OCI-LY3 (cell line): ENCODE data around the gene E2F1.

Experiments used
- H2AFZ ChIP-seq: fragments of 200-600, 300-600 bp; shearing (Covaris generic); 2 replicates; pipeline ENCODE4 v1.6.0; 2014; ENCODE audit warnings: antibody characterized with exemption, low read depth, low read length
- H3K27ac ChIP-seq: fragments of 200-600, 300-600 bp; sonication (generic); 2 replicates; pipeline ENCODE4 v1.5.1; 2014; ENCODE audit warnings: mild to moderate bottlenecking, low read length, moderate library complexity, mixed read lengths
- H3K27me3 ChIP-seq: fragments of 200-600, 300-600 bp; sonication (generic); 2 replicates; pipeline ENCODE4 v1.6.1; 2014; ENCODE audit warnings: low read depth, low read length, mixed read lengths
- H3K36me3 ChIP-seq: fragments of 200-600, 300-600 bp; sonication (generic); replicated peaks from 2 replicates; pipeline ENCODE3; 2014; ENCODE audit warnings: low read depth, low read length, mixed read lengths
- H3K4me1 ChIP-seq: fragments of 300-600, 200-600 bp; sonication (generic); 2 replicates; pipeline ENCODE4 v1.6.1; 2014; ENCODE audit warnings: low read length, mixed read lengths
- H3K4me2 ChIP-seq: fragments of 200-600, 300-600 bp; sonication (generic); 2 replicates; pipeline ENCODE4 v1.6.1; 2014; ENCODE audit warnings: low read length, mixed read lengths
- H3K4me3 ChIP-seq: fragments of 300-600, 200-600 bp; sonication (generic); 2 replicates; pipeline ENCODE4 v1.5.1; 2014; ENCODE audit warnings: antibody characterized with exemption, mild to moderate bottlenecking, low read length, moderate library complexity
- H3K79me2 ChIP-seq: fragments of 300-600, 200-600 bp; shearing (Covaris generic); 2 replicates; pipeline ENCODE4 v1.6.1; 2014; ENCODE audit warnings: mild to moderate bottlenecking, low read length, mixed read lengths
- H3K9ac ChIP-seq: fragments of 300-600, 200-600 bp; shearing (Covaris generic); 2 replicates; pipeline ENCODE4 v1.6.0; 2014; ENCODE audit warnings: mild to moderate bottlenecking, low read length, moderate library complexity
- H3K9me3 ChIP-seq: fragments of 200-600, 300-600 bp; shearing (Covaris generic); 2 replicates; pipeline ENCODE4 v1.6.1; 2014; ENCODE audit warnings: low read length, mixed read lengths; ENCODE audit not compliant: insufficient read depth
- H4K20me1 ChIP-seq: fragments of 200-600, 300-600 bp; sonication (generic); 2 replicates; pipeline ENCODE4 v1.6.1; 2016; ENCODE audit warnings: low read length, mixed read lengths; ENCODE audit not compliant: insufficient read depth
- CTCF ChIP-seq: fragments of 200-600, 300-600 bp; sonication (generic); IDR thresholded peaks from 2 replicates; pipeline ENCODE4 v1.5.1; 2014; ENCODE audit warnings: antibody characterized with exemption, low read length, low read depth
- EZH2phosphoT487 ChIP-seq: fragments of 200-600 bp; shearing (Covaris generic); IDR thresholded peaks from 2 replicates; pipeline ENCODE4 v1.6.1; 2018; ENCODE audit warnings: antibody characterized with exemption, mixed run types, low read depth

E2F1 gene

GRCh38 chr20:33721391-33722140 lies 35.4 kb upstream of the E2F1 start:
- no peak overlapping the region for H3K4me3 ChIP-seq
- TF ChIP-seq CTCF (no peak), EZH2phosphoT487 (no peak)
- H3K4me1 ChIP-seq: peaks cover 5% of the 10 kb centered on the region; the same call in 1 of the 2 replicates

GRCh38 chr20:33719989-33720709 lies 34.0 kb upstream of the E2F1 start, which contains the start of gene PXMP4:
Gene PXMP4 (minus strand): TSS chr20:33720310. CDS start chr20:33720207, 103 bp downstream.
- Histone ChIP-seq H3K27me3 (no peaks in the 10 kb centered on the region), H4K20me1 (no peaks in the 10 kb centered on the region), H3K9ac (peak within 1 kb of the TSS; percentile 71), H3K36me3 (no peaks in the 10 kb centered on the region), H3K79me2 (no peaks in the 10 kb centered on the region), H3K4me2 (peak within 1 kb of the TSS; percentile 79), H2AFZ (peak within 1 kb of the TSS; percentile 87), H3K4me1 (peaks cover 5% of the 10 kb centered on the region; the same call in 1 of the 2 replicates), H3K4me3 (peak within 1 kb of the TSS; percentile 88), H3K27ac (no peak within 1 kb of the TSS), H3K9me3 (no peaks in the 10 kb centered on the region)
- TF ChIP-seq EZH2phosphoT487: no peak

More at GRCh38 chr20:33721391-33722140, 35.4 kb upstream of the E2F1 start:
- Histone ChIP-seq H4K20me1 (no peaks in the 10 kb centered on the region), H3K27me3 (no peaks in the 10 kb centered on the region), H3K79me2 (no peaks in the 10 kb centered on the region), H3K9me3 (no peaks in the 10 kb centered on the region), H3K36me3 (no peaks in the 10 kb centered on the region), H3K4me2 (no peak overlapping the region), H3K27ac (no peak overlapping the region), H2AFZ (no peak overlapping the region), H3K9ac (no peak overlapping the region)

GRCh38 chr20:33719277-33719988 lies 33.2 kb upstream of the E2F1 start:
- peaks cover 5% of the 10 kb centered on the region; the same call in 1 of the 2 replicates for H3K4me1 ChIP-seq
- no peak overlapping the region for H3K27ac ChIP-seq
- H4K20me1 ChIP-seq: no peaks in the 10 kb centered on the region
- H3K9ac ChIP-seq: peak overlapping the region; percentile 71
- H3K4me3 ChIP-seq: peak overlapping the region; percentile 88
- H3K27me3 ChIP-seq: no peaks in the 10 kb centered on the region
- no peaks in the 10 kb centered on the region for H3K79me2 ChIP-seq
- H3K36me3 ChIP-seq: no peaks in the 10 kb centered on the region
- peak overlapping the region; percentile 79 for H3K4me2 ChIP-seq
- no peaks in the 10 kb centered on the region for H3K9me3 ChIP-seq
- peak overlapping the region; percentile 87 for H2AFZ ChIP-seq
- TF ChIP-seq EZH2phosphoT487 (no peak), CTCF (no peak)

- Histone ChIP-seq H2AFZ (no peak overlapping the region), H3K27me3 (no peaks in the 10 kb centered on the region), H3K4me1 (peaks cover 5% of the 10 kb centered on the region; the same call in 1 of the 2 replicates), H3K9me3 (no peaks in the 10 kb centered on the region), H3K4me2 (no peak overlapping the region), H3K27ac (no peak overlapping the region), H4K20me1 (no peaks in the 10 kb centered on the region), H3K4me3 (no peak overlapping the region), H3K79me2 (no peaks in the 10 kb centered on the region), H3K36me3 (no peaks in the 10 kb centered on the region), H3K9ac (no peak overlapping the region)
- TF ChIP-seq CTCF (no peak), EZH2phosphoT487 (no peak)
These were observed 30.3 kb upstream of the E2F1 start for GRCh38 chr20:33716498-33716897.
